ENCODE results near the gene DNAAF3.

GRCh38 chr19:55175117-55175867, 8.9 kb upstream of the DNAAF3 start:
- no peak for TF ChIP-seq EZH2 (IDR thresholded peaks at IDR 0.05; ENCODE audit: borderline replicate concordance, low read depth, low read length, severe bottlenecking)
- TF ChIP-seq CTCF (IDR thresholded peaks at IDR 0.05; ENCODE audit: borderline replicate concordance, extremely low read depth, low read length, poor library complexity, severe bottlenecking) = no peak
